Measurements from ENCODE around the gene KRTAP5-5.

DNA sequence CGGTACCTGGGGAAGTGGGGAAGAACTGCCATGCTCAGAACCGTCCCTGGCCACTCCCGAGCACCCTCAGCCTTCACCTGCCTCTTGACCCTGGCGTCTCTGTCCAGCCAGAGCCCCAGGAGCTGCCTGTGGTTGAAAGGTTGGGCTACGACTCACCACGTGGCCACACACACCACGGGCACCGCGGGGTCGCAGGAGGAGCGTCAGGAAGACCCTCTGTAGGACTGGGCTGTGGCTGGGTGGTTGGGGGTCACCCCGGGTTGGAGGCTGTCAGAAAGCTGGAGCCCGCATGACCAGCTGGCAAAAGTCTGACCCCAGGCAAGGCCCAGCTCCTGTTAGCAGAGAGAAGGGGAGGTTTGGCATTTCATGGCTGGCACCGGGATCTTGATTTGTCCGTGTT is 11.5 kb downstream of the KRTAP5-5 start:
- TF ChIP-seq POLR2A (IDR thresholded peaks at IDR 0.05) (no peak), CTCF (IDR thresholded peaks at IDR 0.05) (no peak), POLR2AphosphoS5 (IDR thresholded peaks at IDR 0.05) (no peak)
